Stimulated activated naive CD8-positive, alpha-beta T cell treated with anti-CD3 and anti-CD28 coated beads, Interleukin-15, Interleukin-2, amounts not matched to agents 100 U/mL and 50 U/mL, for 24 hours (primary cell): ENCODE measurements around the gene CHCHD3.

Experiments used
- ATAC-seq: fragments of 150-1000 bp; cut with Tn5 transposase; one replicate; pipeline ENCODE4 v1.10.0; 2021
- DNase-seq: peaks from one replicate; pipeline ENCODE4 v3.0.0; 2021

CHCHD3 gene

DNA sequence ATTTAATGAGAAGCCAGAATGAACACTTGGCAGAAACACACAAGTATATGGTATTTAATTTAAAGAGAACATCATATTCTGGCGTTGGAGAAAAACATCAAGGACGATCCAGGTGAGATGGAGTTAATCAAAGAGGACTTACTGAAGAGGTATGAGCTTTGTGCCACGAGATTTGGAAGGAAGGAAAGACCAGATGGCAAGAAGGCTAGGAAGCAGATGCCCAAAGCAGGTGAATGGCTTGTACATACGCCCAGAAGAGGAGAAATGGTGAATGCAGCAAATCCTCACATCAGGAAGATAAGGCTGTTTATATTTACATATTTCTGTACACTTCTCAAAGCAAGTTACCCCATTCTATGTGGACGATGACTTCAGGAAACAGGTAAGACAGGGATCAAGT lies 341.7 kb downstream of the CHCHD3 start:
- no peak for DNase-seq

GRCh38 chr7:132739271-132739955 lies 342.5 kb downstream of the CHCHD3 start:
- ATAC-seq (no peak), DNase-seq (no peak)

More for the DNA sequence above, 341.7 kb downstream of the CHCHD3 start:
- no peak for ATAC-seq

DNA sequence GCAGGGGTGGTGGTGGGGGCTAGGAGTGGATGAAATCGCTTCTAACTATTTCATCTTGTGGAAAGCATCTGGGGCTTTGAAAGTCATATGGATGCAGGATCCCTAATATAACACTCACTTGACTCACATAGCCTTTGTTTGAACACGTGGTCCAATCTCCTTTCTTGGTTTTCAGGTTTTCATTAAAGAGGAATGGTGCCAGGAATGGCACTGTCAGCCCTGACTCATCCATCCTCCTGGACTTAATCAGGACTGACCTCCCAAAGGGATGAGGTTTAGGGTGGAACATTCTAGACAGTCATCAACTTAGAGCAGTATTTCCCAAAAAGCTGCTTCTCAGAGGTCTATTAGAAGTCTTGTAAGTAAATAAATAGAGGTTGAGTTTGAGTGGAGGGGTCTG lies 343.6 kb downstream of the CHCHD3 start:
- no peak for ATAC-seq
- DNase-seq = no peak

- ATAC-seq (no peak), DNase-seq (no peak)
Observed at GRCh38 chr7:132735476-132735875, 346.4 kb downstream of the CHCHD3 start.
